AG04450 (cell line): ENCODE results near the gene ETV5. TPM values are rescaled to one million over a fixed set of nuclear protein-coding genes. Genes with fewer than 3 reads are reported as not detected.

Experiments used
- CTCF ChIA-PET: fragments of 300-600, 350-600 bp; formaldehyde crosslinking; extraction: SDS; loops from one replicate; lab custom pipeline; 2022; ENCODE audit warnings: antibody characterized with exemption, inconsistent platforms; lab: Charles Lee
- POLR2A ChIA-PET: fragments of 350-600 bp; formaldehyde crosslinking; extraction: SDS; loops from one replicate; lab custom pipeline; 2021; ENCODE audit warnings: antibody characterized with exemption, inconsistent platforms; lab: Yijun Ruan, JAX
- DNase-seq: peaks from one replicate; pipeline ENCODE4 v3.0.0-alpha.2; 2011; ENCODE audit warnings: low read depth, low spot score
- H3K27ac ChIP-seq: one replicate; pipeline ENCODE4 v1.5.1; 2012; ENCODE audit warnings: low read depth, low read length, control low read depth
- H3K27me3 ChIP-seq: one replicate; pipeline ENCODE4 v1.6.0; 2012; ENCODE audit warnings: low read length; ENCODE audit not compliant: control insufficient read depth, insufficient read depth
- H3K4me3 ChIP-seq: 2 replicates; pipeline ENCODE4 v1.5.1; 2011; ENCODE audit warnings: mild to moderate bottlenecking, low read depth, low read length, control low read depth
- H3K9me3 ChIP-seq: 2 replicates; pipeline ENCODE4 v1.5.1; 2012; ENCODE audit warnings: low read length; ENCODE audit not compliant: control insufficient read depth, insufficient read depth
- CTCF ChIP-seq: IDR thresholded peaks from 2 replicates; pipeline ENCODE4 v1.5.1; 2011; ENCODE audit warnings: low read depth, low read length, control low read depth, inconsistent platforms
- polyA plus RNA-seq: library from polyadenylated mRNA; depleted of rRNA; stranded (reverse); fragments of >200 nt; gene quantifications from 2 replicates; pipeline ENCODE4 v1.2.3, GENCODE V29; 2011

ETV5 gene
- polyA plus RNA-seq, 1 experiment, result 33.7 TPM

- Histone ChIP-seq H3K27ac (no peak overlapping the region), H3K4me3 (no peak overlapping the region), H3K27me3 (peaks cover 17% of the 10 kb centered on the region), H3K9me3 (no peaks in the 10 kb centered on the region; the same call in 1 of the 2 replicates)
- no peak for DNase-seq
- no peak for TF ChIP-seq CTCF
- POLR2A ChIA-PET, result no interaction called here
- CTCF ChIA-PET, result no interaction called here
Measured at GRCh38 chr3:186127463-186127862, 18.6 kb upstream of the ETV5 start.

GRCh38 chr3:186125118-186125517 is 16.2 kb upstream of the ETV5 start:
- no peak for DNase-seq
- CTCF ChIA-PET, result no interaction called here
- Histone ChIP-seq H3K27me3 (peaks cover 14% of the 10 kb centered on the region), H3K4me3 (no peak overlapping the region), H3K9me3 (no peaks in the 10 kb centered on the region; the same call in 1 of the 2 replicates), H3K27ac (no peak overlapping the region)
- POLR2A ChIA-PET, result no interaction called here
- no peak for TF ChIP-seq CTCF

- H3K27ac ChIP-seq, result no peak overlapping the region
- no peak for DNase-seq
- TF ChIP-seq CTCF, result no peak
- CTCF ChIA-PET, result no interaction called here
- POLR2A ChIA-PET, result no interaction called here
- H3K9me3 ChIP-seq, result no peaks in the 10 kb centered on the region; the same call in 1 of the 2 replicates
- no peak overlapping the region for H3K4me3 ChIP-seq
- peaks cover 14% of the 10 kb centered on the region for H3K27me3 ChIP-seq
Measured at GRCh38 chr3:186124592-186124991, 15.7 kb upstream of the ETV5 start.

DNA sequence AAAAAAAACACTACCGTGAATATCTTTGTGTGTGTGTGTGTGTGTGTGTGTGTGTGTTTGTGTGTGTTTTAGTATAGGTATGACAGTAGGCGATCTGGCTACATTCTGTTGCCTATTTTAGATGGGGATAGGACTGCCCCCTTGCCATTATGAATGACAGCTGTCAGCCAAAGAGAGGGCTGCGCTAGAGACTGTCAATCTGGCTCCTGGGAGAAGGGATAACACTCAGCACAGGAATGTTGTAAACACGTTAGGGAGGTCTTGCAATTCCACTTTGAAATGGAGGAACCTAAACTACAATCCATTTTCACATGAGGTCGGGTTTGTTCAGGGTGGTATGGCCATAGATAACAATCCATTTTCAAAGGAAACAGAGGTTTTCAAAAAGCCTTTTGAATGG is 14.1 kb upstream of the ETV5 start:
- Histone ChIP-seq H3K27me3 (peaks cover 21% of the 10 kb centered on the region), H3K27ac (no peak overlapping the region), H3K4me3 (no peak overlapping the region), H3K9me3 (no peaks in the 10 kb centered on the region; the same call in 1 of the 2 replicates)
- POLR2A ChIA-PET, result no interaction called here
- no peak for TF ChIP-seq CTCF
- DNase-seq, result no peak
- CTCF ChIA-PET, result interaction anchor here (1.5 kb wide), 1 partner anchor 179 kb away, joined by 6 read pairs; no protein-coding TSS in a partner anchor

GRCh38 chr3:186121968-186122367 is 13.1 kb upstream of the ETV5 start:
- CTCF ChIA-PET, result interaction anchor here (1.5 kb wide), 1 partner anchor 178 kb away, joined by 6 read pairs; no protein-coding TSS in a partner anchor
- H3K27me3 ChIP-seq, result peaks cover 21% of the 10 kb centered on the region
- DNase-seq, result no peak
- no peak overlapping the region for H3K4me3 ChIP-seq
- TF ChIP-seq CTCF, result no peak
- H3K9me3 ChIP-seq, result no peaks in the 10 kb centered on the region; the same call in 1 of the 2 replicates
- H3K27ac ChIP-seq, result no peak overlapping the region
- POLR2A ChIA-PET, result no interaction called here
